Vagina (tissue), 2 donors: ENCODE measurements around the gene SCRN1. TPM values are rescaled to one million over a fixed set of nuclear protein-coding genes. Genes with fewer than 3 reads are reported as not detected.

Experiments
- DNase-seq, 2 donors: peaks; one replicate each; pipeline ENCODE4 v3.0.0-alpha.2; 2017; ENCODE audit errors: extremely low spot score in 2 of 2
- H3K27ac ChIP-seq: fragments of 200-600 bp; sonication (generic); one replicate; pipeline ENCODE4 v1.5.1; 2019
- H3K27me3 ChIP-seq: fragments of 200-600 bp; sonication (generic); one replicate; pipeline ENCODE4 v1.5.1; 2019
- H3K36me3 ChIP-seq, 2 donors: fragments of 200-600 bp; sonication (generic); one replicate each; pipeline ENCODE4 v1.5.1; 2017 to 2019
- H3K4me1 ChIP-seq: fragments of 200-600 bp; sonication (generic); one replicate; pipeline ENCODE4 v1.5.1; 2019
- H3K4me3 ChIP-seq, 2 donors: fragments of 200-600 bp; sonication (generic); 1 replicate in 1 of 2; 2 replicates in 1 of 2; pipeline ENCODE4 v1.5.1; 2016 to 2019
- H3K9me3 ChIP-seq: fragments of 200-600 bp; sonication (generic); one replicate; pipeline ENCODE4 v1.5.1; 2019
- CTCF ChIP-seq, 3 experiments: fragments of 450-650 bp in 2 of 3; fragments of 200-600 bp in 1 of 3; sonication (generic) in 1 of 3; IDR thresholded peaks; one replicate each; pipeline ENCODE4 v1.5.1; 2017 to 2019; ENCODE audit warnings: antibody characterized with exemption in 3 of 3, mild to moderate bottlenecking in 2 of 3, moderate library complexity in 2 of 3
- POLR2A ChIP-seq, 2 donors: fragments of 450-650 bp; IDR thresholded peaks; one replicate each; pipeline ENCODE4 v1.6.1; 2017; ENCODE audit warnings: antibody characterized with exemption in 2 of 2, mild to moderate bottlenecking in 2 of 2, moderate library complexity in 2 of 2
- POLR2AphosphoS5 ChIP-seq, 2 donors: sonication (generic); formaldehyde crosslinking; IDR thresholded peaks; one replicate each; pipeline ENCODE4 v1.9.0; 2017; ENCODE audit warnings: antibody characterized with exemption in 2 of 2, mild to moderate bottlenecking in 2 of 2, low read depth in 1 of 2; ENCODE audit not compliant: insufficient read depth in 1 of 2
- intact Hi-C: fragments of 100-400 bp; cut with DNase I; formaldehyde crosslinking; loops from one replicate; pipeline ENCODE4 v1.15.1; 2023
- total RNA-seq: library from RNA; depleted of rRNA; stranded (reverse); fragments of >200 nt; gene quantifications from one replicate; pipeline ENCODE4 v1.2.3, GENCODE V29; 2016

Gene SCRN1
- total RNA-seq, 1 donor from 2014 or later = 40.8 TPM

- H3K4me1 ChIP-seq = no peaks in the 10 kb centered on the region
- intact Hi-C loops = no loop called here
- H3K4me3 ChIP-seq = no peak overlapping the region
- H3K27me3 ChIP-seq = no peaks in the 10 kb centered on the region
- peaks cover 0 to 27% of the 10 kb centered on the region in 2 donors for H3K36me3 ChIP-seq
- H3K27ac ChIP-seq = no peak overlapping the region
- no peak for DNase-seq
- TF ChIP-seq CTCF (IDR thresholded peaks at IDR 0.05) = no peak
- no peak for TF ChIP-seq POLR2A (IDR thresholded peaks at IDR 0.05)
- no peak for TF ChIP-seq POLR2AphosphoS5 (IDR thresholded peaks at IDR 0.05; ENCODE audit: insufficient read depth in 1 of 2, low read depth in 1 of 2)
- no peaks in the 10 kb centered on the region for H3K9me3 ChIP-seq
Measured at GRCh38 chr7:29955799-29956486, 33.7 kb downstream of the SCRN1 start.

DNA sequence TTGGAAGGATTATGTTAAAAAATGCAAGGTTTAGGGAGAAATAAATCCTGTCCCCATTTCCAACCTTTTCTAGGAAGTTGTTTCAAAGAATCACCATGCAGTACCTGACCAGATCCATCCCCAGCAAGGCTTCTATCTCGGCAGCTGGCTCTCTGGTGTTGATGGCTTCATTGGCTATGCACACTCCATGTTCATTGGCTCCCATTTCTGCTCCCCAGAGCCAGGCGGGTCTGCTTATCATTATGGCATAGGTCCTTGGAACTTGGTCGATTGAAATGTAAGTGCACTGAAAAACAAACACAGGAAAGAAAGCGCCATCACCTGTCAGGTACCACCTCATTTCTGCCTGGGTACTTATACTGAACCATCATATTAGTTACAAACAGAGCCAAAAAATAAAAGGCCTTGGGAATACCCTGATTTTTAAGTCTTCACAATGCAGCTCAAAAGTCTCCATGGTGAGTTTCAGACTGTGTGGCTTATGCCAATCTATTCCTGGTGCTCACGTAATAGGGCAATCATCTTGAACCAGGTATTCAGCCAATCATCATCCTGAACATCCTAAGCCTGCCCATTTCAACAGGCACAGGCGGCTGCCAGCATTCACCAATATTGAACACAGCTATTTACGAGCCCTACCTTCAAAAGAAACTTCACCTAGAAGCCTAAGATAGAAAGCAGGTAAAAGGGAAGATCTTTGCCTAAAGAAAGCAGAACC lies 34.4 kb downstream of the SCRN1 start:
- TF ChIP-seq POLR2A (IDR thresholded peaks at IDR 0.05) = no peak
- no peak for TF ChIP-seq CTCF (IDR thresholded peaks at IDR 0.05)
- no peak for TF ChIP-seq POLR2AphosphoS5 (IDR thresholded peaks at IDR 0.05; ENCODE audit: insufficient read depth in 1 of 2, low read depth in 1 of 2)
- Histone ChIP-seq H3K27ac (no peak overlapping the region), H3K4me1 (no peaks in the 10 kb centered on the region), H3K36me3 (peaks cover 0 to 34% of the 10 kb centered on the region in 2 donors), H3K27me3 (no peaks in the 10 kb centered on the region), H3K4me3 (no peak overlapping the region), H3K9me3 (no peaks in the 10 kb centered on the region)
- DNase-seq = no peak
- intact Hi-C loops = no loop called here

GRCh38 chr7:29953726-29954347 lies 35.8 kb downstream of the SCRN1 start:
- Histone ChIP-seq H3K27me3 (no peaks in the 10 kb centered on the region), H3K4me3 (no peak overlapping the region), H3K9me3 (no peaks in the 10 kb centered on the region), H3K27ac (no peak overlapping the region), H3K4me1 (no peaks in the 10 kb centered on the region), H3K36me3 (peaks cover 0 to 40% of the 10 kb centered on the region in 2 donors)
- no peak for DNase-seq
- intact Hi-C loops = no loop called here
- TF ChIP-seq POLR2AphosphoS5 (IDR thresholded peaks at IDR 0.05; ENCODE audit: insufficient read depth in 1 of 2, low read depth in 1 of 2) = no peak
- no peak for TF ChIP-seq POLR2A (IDR thresholded peaks at IDR 0.05)
- TF ChIP-seq CTCF (IDR thresholded peaks at IDR 0.05) = no peak

- no peaks in the 10 kb centered on the region for H3K9me3 ChIP-seq
- no peak for DNase-seq
- TF ChIP-seq POLR2A (IDR thresholded peaks at IDR 0.05) (no peak), CTCF (IDR thresholded peaks at IDR 0.05) (no peak), POLR2AphosphoS5 (IDR thresholded peaks at IDR 0.05; ENCODE audit: insufficient read depth in 1 of 2, low read depth in 1 of 2) (no peak)
- no peak overlapping the region for H3K27ac ChIP-seq
- no peaks in the 10 kb centered on the region for H3K4me1 ChIP-seq
- intact Hi-C loops = no loop called here
- H3K27me3 ChIP-seq = no peaks in the 10 kb centered on the region
- no peak overlapping the region for H3K4me3 ChIP-seq
- peaks cover 0 to 40% of the 10 kb centered on the region in 2 donors for H3K36me3 ChIP-seq
Measured at GRCh38 chr7:29951206-29951605, 38.4 kb downstream of the SCRN1 start.
